IMR-90 (cell line): ENCODE measurements around the gene SPACA6. TPM values are rescaled to one million over a fixed set of nuclear protein-coding genes. Genes with fewer than 3 reads are reported as not detected.

Source experiments
- ATAC-seq: fragments of 200-7000 bp; cut with Tn5 transposase; 2 replicates; pipeline ENCODE4 v1.9.1; 2020; ENCODE audit warnings: low read depth, mild to moderate bottlenecking, moderate library complexity
- BruUV-seq: library from RNA; stranded (reverse); fragments of 400-500 nt; replicated peaks from 2 replicates; lab custom pipeline; 2021; lab: Mats Ljungman, UMichigan
- CTCF ChIA-PET: fragments of 300-600 bp; formaldehyde crosslinking; extraction: SDS; loops from one replicate; lab custom pipeline; 2021; ENCODE audit warnings: antibody characterized with exemption; lab: Yijun Ruan, JAX
- POLR2A ChIA-PET: fragments of 300-600 bp; sonication (Branson Sonifier 250); formaldehyde crosslinking; loops from one replicate; lab custom pipeline; 2022; ENCODE audit warnings: antibody characterized with exemption; ENCODE audit not compliant: unreplicated experiment; lab: Charles Lee
- DNase-seq: peaks from one replicate; pipeline ENCODE4 v3.0.0; 2013
- H2AFZ ChIP-seq: replicated peaks from 2 replicates; pipeline ENCODE3; 2013; ENCODE audit warnings: low read length, mild to moderate bottlenecking; ENCODE audit not compliant: poor library complexity
- H2AK5ac ChIP-seq: 2 replicates; pipeline ENCODE4 v1.6.1; 2013; ENCODE audit warnings: low read depth, low read length, inconsistent platforms
- H2AK9ac ChIP-seq: replicated peaks from 2 replicates; pipeline ENCODE3; 2013; ENCODE audit warnings: mild to moderate bottlenecking, low read depth, low read length, moderate library complexity; ENCODE audit not compliant: poor library complexity
- H2BK120ac ChIP-seq: 2 replicates; pipeline ENCODE4 v1.6.1; 2013; ENCODE audit warnings: low read depth, low read length, inconsistent platforms
- H2BK15ac ChIP-seq: 3 replicates; pipeline ENCODE4 v1.6.1; 2013; ENCODE audit warnings: low read depth, low read length, inconsistent platforms
- H2BK20ac ChIP-seq: 2 replicates; pipeline ENCODE4 v1.6.1; 2013; ENCODE audit warnings: low read depth, mild to moderate bottlenecking, inconsistent platforms, low read length, moderate library complexity
- H2BK5ac ChIP-seq: 2 replicates; pipeline ENCODE4 v1.6.1; 2013; ENCODE audit warnings: mild to moderate bottlenecking, low read depth, low read length, inconsistent platforms; ENCODE audit not compliant: poor library complexity, severe bottlenecking
- H3K14ac ChIP-seq: replicated peaks from 2 replicates; pipeline ENCODE4 v1.6.1; 2013; ENCODE audit warnings: low read depth, low read length, inconsistent platforms
- H3K18ac ChIP-seq: 2 replicates; pipeline ENCODE4 v1.6.1; 2013; ENCODE audit warnings: low read depth, low read length, control low read depth
- H3K23ac ChIP-seq: 2 replicates; pipeline ENCODE4 v1.6.1; 2013; ENCODE audit warnings: low read depth, low read length, inconsistent platforms
- H3K27ac ChIP-seq: 2 replicates; pipeline ENCODE4 v1.5.1; 2013; ENCODE audit warnings: mild to moderate bottlenecking, control low read depth, low read length; ENCODE audit not compliant: insufficient read depth
- H3K27me3 ChIP-seq: 2 replicates; pipeline ENCODE4 v1.6.1; 2013; ENCODE audit warnings: low read length; ENCODE audit not compliant: control insufficient read depth, insufficient read depth
- H3K36me3 ChIP-seq: 2 replicates; pipeline ENCODE4 v1.6.1; 2013; ENCODE audit warnings: low read length, mixed read lengths; ENCODE audit not compliant: control insufficient read depth, insufficient read depth
- H3K4ac ChIP-seq: 2 replicates; pipeline ENCODE4 v1.6.1; 2013; ENCODE audit warnings: low read depth, low read length, inconsistent platforms
- H3K4me1 ChIP-seq: 2 replicates; pipeline ENCODE4 v1.6.1; 2013; ENCODE audit warnings: low read length, mixed read lengths; ENCODE audit not compliant: control insufficient read depth, insufficient read depth
- H3K4me2 ChIP-seq: 2 replicates; pipeline ENCODE4 v1.6.1; 2013; ENCODE audit warnings: low read depth, mild to moderate bottlenecking, control low read depth, low read length, moderate library complexity
- H3K4me3 ChIP-seq: 2 replicates; pipeline ENCODE4 v1.5.1; 2013; ENCODE audit warnings: low read depth, mild to moderate bottlenecking, control low read depth, low read length, moderate library complexity; ENCODE audit not compliant: insufficient read depth
- H3K56ac ChIP-seq: 2 replicates; pipeline ENCODE4 v1.6.1; 2013; ENCODE audit warnings: low read length, inconsistent platforms; ENCODE audit not compliant: insufficient read depth; ENCODE audit errors: extremely low read depth
- H3K79me1 ChIP-seq, 2 experiments: 2 replicates each; pipeline ENCODE4 v1.6.1; 2013; ENCODE audit warnings: low read length in 2 of 2, inconsistent platforms in 1 of 2, low read depth in 1 of 2
- H3K9ac ChIP-seq: 2 replicates; pipeline ENCODE4 v1.6.1; 2013; ENCODE audit warnings: low read depth, low read length, control low read depth
- H3K9me1 ChIP-seq: 2 replicates; pipeline ENCODE4 v1.6.1; 2013; ENCODE audit warnings: low read length, inconsistent platforms; ENCODE audit not compliant: insufficient read depth
- H3K9me3 ChIP-seq: 2 replicates; pipeline ENCODE4 v1.6.1; 2013; ENCODE audit warnings: low read length; ENCODE audit not compliant: control insufficient read depth, insufficient read depth
- H4K20me1 ChIP-seq: 2 replicates; pipeline ENCODE4 v1.6.1; 2013; ENCODE audit warnings: low read length, inconsistent platforms; ENCODE audit not compliant: insufficient read depth
- H4K5ac ChIP-seq: 2 replicates; pipeline ENCODE4 v1.6.1; 2013; ENCODE audit warnings: mild to moderate bottlenecking, low read depth, low read length, control low read depth
- H4K8ac ChIP-seq, 2 experiments: 2 replicates each; pipeline ENCODE4 v1.6.1; 2013; ENCODE audit warnings: low read depth in 2 of 2, low read length in 2 of 2, control low read depth in 1 of 2, inconsistent platforms in 1 of 2
- H4K91ac ChIP-seq: 2 replicates; pipeline ENCODE4 v1.6.1; 2013; ENCODE audit warnings: low read depth, low read length, inconsistent platforms; ENCODE audit not compliant: insufficient read depth
- MAZ ChIP-seq: IDR thresholded peaks from 2 replicates; pipeline ENCODE4 v1.6.1; 2012; ENCODE audit warnings: low read depth, mild to moderate bottlenecking, low read length, improper control_type of control experiment, moderate library complexity, borderline replicate concordance
- NFE2L2 ChIP-seq: fragments of 150-350 bp; IDR thresholded peaks from 2 replicates; pipeline ENCODE4 v1.6.1; 2016; ENCODE audit warnings: low read depth, mild to moderate bottlenecking, low read length
- WGBS, 2 experiments: methylation state at CpG; one replicate each; pipeline versions ENCODE4 v1.1.5 to v1.1.7; 2013; ENCODE audit warnings: missing lambda C conversion rate in 2 of 2; ENCODE audit not compliant: insufficient read length in 1 of 2; ENCODE audit errors: extremely low coverage in 2 of 2; 5-methylcytosine and 5-hydroxymethylcytosine counted together
- dilution Hi-C: fragments of 300-500 bp; cut with HindIII; formaldehyde crosslinking; loops from one replicate; pipeline ENCODE4 v1.14.3; 2018; ENCODE audit warnings: low sequenced_read_pairs; ENCODE audit not compliant: unreplicated experiment
- in situ Hi-C: fragments of 300-500 bp; cut with MboI; formaldehyde crosslinking; loops from 3 replicates; pipeline ENCODE4 v1.14.3; 2019; ENCODE audit warnings: low sequenced_read_pairs, inconsistent platforms, mixed read lengths
- intact Hi-C: fragments of 100-400 bp; cut with micrococcal nuclease; formaldehyde crosslinking; loops from 2 replicates; pipeline ENCODE4 v1.10.0; 2022
- polyA plus RNA-seq, 3 experiments: library from polyadenylated mRNA; depleted of rRNA; stranded (reverse); fragments of >200 nt; gene quantifications; 2 replicates each; pipeline ENCODE4 v1.2.3, GENCODE V29; 2012; ENCODE audit warnings: low replicate concordance in 1 of 3
- total RNA-seq: library from RNA; depleted of rRNA; stranded (reverse); fragments of >200 nt; gene quantifications from 2 replicates; pipeline ENCODE4 v1.2.3, GENCODE V29; 2012
- TF ChIP-seq, protein P1 (sequence below): fragments of 150-350 bp; IDR thresholded peaks from 2 replicates; pipeline ENCODE4 v1.6.1; 2017; ENCODE audit warnings: mild to moderate bottlenecking, antibody characterized with exemption, low read length, low read depth

The SPACA6 gene
- total and polyA plus RNA-seq, 2 of the 4 experiments (the other 2 are of a cell fraction) = 1.3 to 13.6 TPM

DNA sequence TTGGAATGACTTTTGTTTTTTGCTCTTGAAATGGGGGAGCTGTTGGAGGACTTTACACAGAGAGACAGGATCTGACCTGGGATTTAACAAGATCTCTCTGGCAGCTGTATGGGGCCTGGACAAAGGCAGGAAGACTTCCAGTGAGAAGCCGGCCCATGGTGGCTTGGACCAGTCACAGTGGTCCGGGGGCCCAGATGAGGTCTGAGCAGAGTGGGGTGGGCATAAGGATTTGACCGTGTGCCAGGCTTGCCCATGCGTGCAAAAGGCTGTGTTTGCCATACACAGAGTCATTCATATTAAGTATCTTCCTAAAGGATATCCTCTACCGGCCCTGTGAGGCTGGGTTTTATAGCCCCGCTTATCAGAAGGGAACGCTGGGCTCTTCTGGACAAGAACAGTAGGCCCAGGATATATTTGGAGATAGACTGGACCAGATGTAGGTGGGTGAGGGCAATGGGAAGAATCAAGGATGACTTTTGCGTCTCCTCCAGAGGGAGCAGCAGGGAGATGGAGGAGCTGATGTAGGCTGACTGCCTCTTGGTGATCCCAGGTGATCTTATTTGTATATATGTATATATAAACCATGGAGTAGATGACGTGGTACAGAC lies 4.1 kb downstream of the SPACA6 start:
- Histone ChIP-seq H2BK5ac (no peak overlapping the region), H3K56ac (no peak overlapping the region), H2AFZ (no peak overlapping the region), H3K9me1 (peaks cover 22% of the 10 kb centered on the region), H3K23ac (no peak overlapping the region), H3K4ac (no peak overlapping the region), H2AK5ac (no peak overlapping the region), H3K4me1 (peaks cover 4% of the 10 kb centered on the region; the same call in 1 of the 2 replicates), H2AK9ac (no peak overlapping the region), H2BK20ac (no peak overlapping the region), H3K79me1 (peaks cover 35 to 85% of the 10 kb centered on the region in 2 experiments), H3K27me3 (no peaks in the 10 kb centered on the region), H4K5ac (no peak overlapping the region), H3K9ac (no peak overlapping the region), H2BK15ac (no peak overlapping the region), H3K4me2 (no peak overlapping the region), H2BK120ac (no peak overlapping the region), H3K9me3 (no peaks in the 10 kb centered on the region), H3K36me3 (peaks cover 84% of the 10 kb centered on the region), H3K18ac (no peak overlapping the region), H4K20me1 (peaks cover 78% of the 10 kb centered on the region), H3K27ac (no peak overlapping the region), H3K14ac (no peak overlapping the region), H4K91ac (no peak overlapping the region), H3K4me3 (no peak overlapping the region), H4K8ac (no peak overlapping the region)
- 100% methylated on average over 1 of the region's 9 CpGs; no CpG with 5 or more reads in 1 of the 2 experiments for WGBS, 2 experiments
- intact Hi-C loops = no loop called here
- TF ChIP-seq NFE2L2 = no peak
- TF ChIP-seq, protein P1, sequence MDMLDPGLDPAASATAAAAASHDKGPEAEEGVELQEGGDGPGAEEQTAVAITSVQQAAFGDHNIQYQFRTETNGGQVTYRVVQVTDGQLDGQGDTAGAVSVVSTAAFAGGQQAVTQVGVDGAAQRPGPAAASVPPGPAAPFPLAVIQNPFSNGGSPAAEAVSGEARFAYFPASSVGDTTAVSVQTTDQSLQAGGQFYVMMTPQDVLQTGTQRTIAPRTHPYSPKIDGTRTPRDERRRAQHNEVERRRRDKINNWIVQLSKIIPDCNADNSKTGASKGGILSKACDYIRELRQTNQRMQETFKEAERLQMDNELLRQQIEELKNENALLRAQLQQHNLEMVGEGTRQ = no peak
- TF ChIP-seq MAZ = no peak
- DNase-seq (no peak), ATAC-seq (no peak)
- ChIA-PET POLR2A (no interaction called here), CTCF (no interaction called here)
- dilution Hi-C loops = no loop called here
- in situ Hi-C loops = no loop called here
- BruUV-seq = no TSS peak
